SK-N-SH treated with all-trans-retinoic acid at 6 μM for 48 hours (cell line): ENCODE data around the gene RAB5B.

Source experiments
- ATAC-seq: fragments of 200-7000 bp; cut with Tn5 transposase; 3 replicates; pipeline ENCODE4 v1.9.1; 2020; ENCODE audit warnings: mild to moderate bottlenecking, moderate library complexity
- ARNTL ChIP-seq: fragments of 450-650 bp; formaldehyde crosslinking; IDR thresholded peaks from 2 replicates; pipeline ENCODE4 v1.5.0; 2020; ENCODE audit warnings: low read depth, mild to moderate bottlenecking, moderate library complexity, borderline replicate concordance
- BACH2 ChIP-seq: fragments of 250-450 bp; sonication (Bioruptor Pico); IDR thresholded peaks from 2 replicates; pipeline ENCODE4 v1.9.0; 2021; ENCODE audit warnings: mild to moderate bottlenecking, borderline replicate concordance
- CREB5 ChIP-seq: fragments of 250-450 bp; sonication (Bioruptor Pico); IDR thresholded peaks from 2 replicates; pipeline ENCODE4 v1.5.1; 2020; ENCODE audit warnings: low read depth, mild to moderate bottlenecking, moderate library complexity
- CSDC2 ChIP-seq: fragments of 250-450 bp; sonication (Bioruptor Pico); IDR thresholded peaks from 2 replicates; pipeline ENCODE4 v1.5.0; 2020; ENCODE audit warnings: mild to moderate bottlenecking, moderate library complexity
- CSRNP3 ChIP-seq: fragments of 250-450 bp; sonication (Bioruptor Pico); IDR thresholded peaks from 2 replicates; pipeline ENCODE4 v1.5.1; 2021; ENCODE audit warnings: mild to moderate bottlenecking, moderate library complexity
- ESRRG ChIP-seq: fragments of 250-450 bp; sonication (Bioruptor Pico); IDR thresholded peaks from 2 replicates; pipeline ENCODE4 v1.6.1; 2021; ENCODE audit warnings: mild to moderate bottlenecking
- GLIS3 ChIP-seq: fragments of 250-450 bp; sonication (Bioruptor Pico); IDR thresholded peaks from 2 replicates; pipeline ENCODE4 v1.5.0; 2020; ENCODE audit warnings: mild to moderate bottlenecking, moderate library complexity
- ISL1 ChIP-seq: fragments of 250-450 bp; sonication (Bioruptor Pico); IDR thresholded peaks from 2 replicates; pipeline ENCODE4 v2.1.2; 2022; ENCODE audit warnings: mild to moderate bottlenecking, moderate library complexity
- OSR1 ChIP-seq: fragments of 250-450 bp; sonication (Bioruptor Pico); IDR thresholded peaks from 2 replicates; pipeline ENCODE4 v1.8.0; 2022; ENCODE audit warnings: moderate library complexity, mild to moderate bottlenecking, inconsistent platforms
- PATZ1 ChIP-seq: fragments of 250-450 bp; sonication (Bioruptor Pico); IDR thresholded peaks from 2 replicates; pipeline ENCODE4 v1.8.0; 2020; ENCODE audit warnings: mild to moderate bottlenecking, moderate library complexity, borderline replicate concordance
- POU6F1 ChIP-seq: fragments of 250-450 bp; sonication (Bioruptor Pico); IDR thresholded peaks from 2 replicates; pipeline ENCODE4 v1.8.0; 2021; ENCODE audit warnings: low read depth, mild to moderate bottlenecking, moderate library complexity, borderline replicate concordance
- PPARA ChIP-seq: fragments of 250-450 bp; sonication (Bioruptor Pico); IDR thresholded peaks from 2 replicates; pipeline ENCODE4 v1.5.0; 2020; ENCODE audit warnings: mild to moderate bottlenecking, borderline replicate concordance
- RARB ChIP-seq: fragments of 250-450 bp; sonication (Bioruptor Pico); IDR thresholded peaks from 2 replicates; pipeline ENCODE4 v1.8.0; 2021; ENCODE audit warnings: mild to moderate bottlenecking, moderate library complexity
- SNAI2 ChIP-seq: fragments of 250-450 bp; sonication (Bioruptor Pico); IDR thresholded peaks from 2 replicates; pipeline ENCODE4 v1.5.0; 2020; ENCODE audit warnings: mild to moderate bottlenecking, moderate library complexity
- TCF4 ChIP-seq: fragments of 250-450 bp; sonication (Bioruptor Pico); IDR thresholded peaks from 2 replicates; pipeline ENCODE4 v1.8.0; 2021; ENCODE audit warnings: mild to moderate bottlenecking, moderate library complexity, borderline replicate concordance
- TOX ChIP-seq: fragments of 250-450 bp; sonication (Bioruptor Pico); IDR thresholded peaks from 2 replicates; pipeline ENCODE4 v1.8.0; 2021; ENCODE audit warnings: mild to moderate bottlenecking, moderate library complexity, borderline replicate concordance
- TSHZ2 ChIP-seq: fragments of 250-450 bp; sonication (Bioruptor Pico); IDR thresholded peaks from 2 replicates; pipeline ENCODE4 v1.5.0; 2020; ENCODE audit warnings: mild to moderate bottlenecking, moderate library complexity
- ZC3H10 ChIP-seq: fragments of 250-450 bp; sonication (Bioruptor Pico); IDR thresholded peaks from 2 replicates; pipeline ENCODE4 v1.5.1; 2021; ENCODE audit warnings: mild to moderate bottlenecking, moderate library complexity
- ZFP30 ChIP-seq: fragments of 450-650 bp; formaldehyde crosslinking; IDR thresholded peaks from 2 replicates; pipeline ENCODE4 v1.5.0; 2022; ENCODE audit warnings: mild to moderate bottlenecking, moderate library complexity
- ZNF565 ChIP-seq: fragments of 450-650 bp; formaldehyde crosslinking; conservative IDR thresholded peaks from 2 replicates; pipeline ENCODE4 v1.5.0; 2020; ENCODE audit warnings: low read depth, mild to moderate bottlenecking, moderate library complexity
- ZNF70 ChIP-seq: fragments of 450-650 bp; formaldehyde crosslinking; IDR thresholded peaks from 2 replicates; pipeline ENCODE4 v1.5.0; 2020; ENCODE audit warnings: mild to moderate bottlenecking, moderate library complexity
- ZNF8 ChIP-seq: fragments of 450-650 bp; formaldehyde crosslinking; IDR thresholded peaks from 2 replicates; pipeline ENCODE4 v1.5.0; 2020; ENCODE audit warnings: mild to moderate bottlenecking, moderate library complexity

Gene RAB5B

GRCh38 chr12:56037161-56037560, 63.3 kb downstream of the RAB5B start:
- no peak for ATAC-seq
- TF ChIP-seq CREB5 (no peak), ZNF8 (CRISPR knock-in tag) (no peak), POU6F1 (CRISPR knock-in tag) (no peak), RARB (CRISPR knock-in tag) (no peak), TCF4 (CRISPR knock-in tag) (no peak), TSHZ2 (CRISPR knock-in tag) (no peak), ARNTL (no peak), CSDC2 (no peak), ZNF70 (CRISPR knock-in tag) (no peak), PATZ1 (no peak), OSR1 (CRISPR knock-in tag) (no peak), ESRRG (CRISPR knock-in tag) (no peak), BACH2 (CRISPR knock-in tag) (no peak)

GRCh38 chr12:56038022-56038655, 64.3 kb downstream of the RAB5B start:
- no peak for ATAC-seq
- TF ChIP-seq ZNF70 (CRISPR knock-in tag) (no peak), PPARA (CRISPR knock-in tag) (no peak), ARNTL (no peak), POU6F1 (CRISPR knock-in tag) (no peak), ZFP30 (CRISPR knock-in tag) (no peak), SNAI2 (CRISPR knock-in tag) (no peak), OSR1 (CRISPR knock-in tag) (no peak), ZC3H10 (CRISPR knock-in tag) (no peak), TSHZ2 (CRISPR knock-in tag) (no peak), CSRNP3 (no peak), TCF4 (CRISPR knock-in tag) (no peak), CREB5 (no peak), RARB (CRISPR knock-in tag) (no peak), ESRRG (CRISPR knock-in tag) (no peak), TOX (CRISPR knock-in tag) (no peak), ISL1 (CRISPR knock-in tag) (no peak), GLIS3 (CRISPR knock-in tag) (no peak), ZNF565 (no peak)
